GM08714 (cell line): Measurements from ENCODE around the gene FXYD7.
"Not testable (repeated sequence)": the region's sequence is repeated elsewhere in the genome, so short reads cannot be mapped to it uniquely, and the experiment has no call there.

Experiments
- H3K4me3 ChIP-seq: fragments of 200-500 bp; sonication (Bioruptor generic); 2 replicates; pipeline ENCODE4 v1.5.1; 2014; ENCODE audit warnings: mild to moderate bottlenecking, low read length, inconsistent platforms
- ZNF274 ChIP-seq: IDR thresholded peaks from 2 replicates; pipeline ENCODE4 v1.6.1; 2012; ENCODE audit warnings: mild to moderate bottlenecking, low read depth, low read length

The FXYD7 gene

GRCh38 chr19:35194012-35194984 lies 51.2 kb downstream of the FXYD7 start:
- no peak overlapping the region for H3K4me3 ChIP-seq
- no peak for TF ChIP-seq ZNF274

GRCh38 chr19:35195830-35196229 lies 52.8 kb downstream of the FXYD7 start:
- H3K4me3 ChIP-seq: no peak overlapping the region
- no peak for TF ChIP-seq ZNF274

GRCh38 chr19:35196861-35197260 lies 53.8 kb downstream of the FXYD7 start:
- not testable (repeated sequence) for H3K4me3 ChIP-seq

GRCh38 chr19:35199481-35199880 lies 56.4 kb downstream of the FXYD7 start:
- no peak for TF ChIP-seq ZNF274
- H3K4me3 ChIP-seq: no peak overlapping the region

GRCh38 chr19:35202722-35203688 lies 60.0 kb downstream of the FXYD7 start:
- H3K4me3 ChIP-seq: no peak overlapping the region
- TF ChIP-seq ZNF274: no peak
